Amniotic stem cell (primary cell): ENCODE measurements around the gene FBXW4.

Experiments used
- DNase-seq: peaks from one replicate; lab custom pipeline; 2025; lab: John Stamatoyannopoulos, UW

The FBXW4 gene

GRCh38 chr10:101694674-101695403, at the start of gene FBXW4:
Gene FBXW4 (minus strand): TSS chr10:101695170. CDS start chr10:101695105, 65 bp downstream.
- no peak for DNase-seq

- no peak for DNase-seq
Measured at GRCh38 chr10:101744267-101744666, 49.3 kb upstream of the FBXW4 start.

GRCh38 chr10:101741938-101742337, 47.0 kb upstream of the FBXW4 start:
- DNase-seq, result no peak

GRCh38 chr10:101736666-101737065, 41.7 kb upstream of the FBXW4 start:
- no peak for DNase-seq

DNA sequence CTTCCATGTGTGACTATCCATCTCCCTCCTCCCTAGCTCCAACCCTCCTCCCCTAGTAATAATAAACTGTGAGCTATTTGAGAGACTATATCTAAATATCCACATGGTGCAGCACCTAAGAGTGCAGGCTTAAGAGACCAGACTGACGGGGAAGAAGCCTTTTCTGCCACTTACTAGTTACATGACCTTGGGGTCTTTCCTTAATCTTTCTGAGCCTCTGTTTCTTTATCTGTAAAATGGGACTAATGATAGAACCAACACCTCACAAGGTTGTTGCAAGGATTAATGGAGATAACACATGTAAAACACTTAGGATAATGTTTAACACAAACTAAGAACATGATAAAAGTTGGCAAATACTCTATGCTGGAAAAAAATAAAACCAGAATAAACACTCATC, 37.1 kb upstream of the FBXW4 start:
- DNase-seq, result no peak

DNA sequence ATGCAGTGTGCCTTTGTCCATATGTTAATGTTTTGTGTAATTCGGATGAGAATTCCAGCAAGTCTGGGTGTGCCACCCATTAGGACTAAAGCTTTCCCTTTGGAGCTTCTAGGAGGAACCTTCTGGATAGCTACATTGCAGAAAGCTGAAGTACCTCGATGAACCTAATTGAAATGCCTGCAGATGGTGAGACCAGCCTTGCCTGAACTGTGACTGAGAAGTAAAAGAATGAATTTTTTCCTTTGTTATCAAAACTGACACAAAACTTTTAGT, 31.1 kb upstream of the FBXW4 start:
- DNase-seq, result no peak

DNA sequence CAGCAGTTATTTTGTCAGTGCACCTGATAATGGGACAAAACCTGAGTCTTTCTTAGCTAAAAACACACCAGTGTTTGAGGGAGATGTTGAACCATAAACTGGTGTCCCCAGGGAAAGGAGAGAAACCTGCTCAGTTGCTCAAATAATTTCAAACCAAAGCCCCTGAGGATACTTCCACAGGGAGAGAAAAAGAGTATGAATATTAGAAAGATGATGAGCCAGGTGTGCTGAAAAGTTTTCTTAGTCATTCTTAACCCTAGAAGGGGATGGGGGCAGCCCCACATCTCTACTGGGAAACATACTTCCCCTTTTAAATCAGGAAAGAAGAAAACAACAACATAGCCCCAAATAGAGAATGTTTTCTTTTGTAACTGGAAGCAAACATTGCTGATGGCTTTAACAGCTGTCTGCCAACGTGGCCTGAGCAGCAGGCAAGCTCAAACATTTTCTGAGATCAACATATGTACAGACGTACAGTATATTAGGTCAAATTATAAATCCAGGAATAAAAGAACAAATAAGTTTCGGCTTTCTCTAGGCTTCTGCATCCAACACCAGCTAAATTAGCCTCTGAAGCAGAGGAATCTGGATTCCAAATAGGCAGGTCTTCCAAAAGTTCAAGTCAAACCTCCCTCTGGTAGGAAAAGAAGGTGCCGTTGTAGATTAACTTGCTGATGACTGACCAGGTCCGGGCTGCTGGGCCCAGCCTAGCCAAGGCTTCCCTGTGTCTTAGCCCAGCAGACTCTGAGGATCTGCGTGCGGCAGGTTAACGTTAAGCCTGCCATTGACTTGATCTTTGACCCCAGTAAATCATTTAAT, 30.5 kb upstream of the FBXW4 start:
- no peak for DNase-seq

DNA sequence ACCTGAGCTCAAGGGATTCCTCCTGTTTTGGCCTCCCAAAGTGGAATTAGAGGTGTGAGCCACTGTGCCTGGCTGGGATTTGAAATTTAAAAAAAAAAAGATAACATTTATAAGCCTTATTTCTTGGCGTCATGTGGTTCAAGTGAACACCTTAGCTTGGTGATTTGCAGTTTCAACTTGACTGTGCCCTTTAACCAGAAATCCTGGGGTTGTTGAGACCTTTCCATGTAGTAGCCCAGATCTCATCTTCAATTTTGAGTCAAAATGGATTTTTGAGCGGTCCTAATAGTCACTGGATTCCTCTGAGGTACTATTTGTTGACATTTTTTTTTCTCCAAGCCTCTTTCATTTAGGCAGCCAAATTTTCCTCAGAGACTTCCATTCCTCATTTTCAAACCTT, 29.5 kb upstream of the FBXW4 start:
- DNase-seq, result no peak

DNA sequence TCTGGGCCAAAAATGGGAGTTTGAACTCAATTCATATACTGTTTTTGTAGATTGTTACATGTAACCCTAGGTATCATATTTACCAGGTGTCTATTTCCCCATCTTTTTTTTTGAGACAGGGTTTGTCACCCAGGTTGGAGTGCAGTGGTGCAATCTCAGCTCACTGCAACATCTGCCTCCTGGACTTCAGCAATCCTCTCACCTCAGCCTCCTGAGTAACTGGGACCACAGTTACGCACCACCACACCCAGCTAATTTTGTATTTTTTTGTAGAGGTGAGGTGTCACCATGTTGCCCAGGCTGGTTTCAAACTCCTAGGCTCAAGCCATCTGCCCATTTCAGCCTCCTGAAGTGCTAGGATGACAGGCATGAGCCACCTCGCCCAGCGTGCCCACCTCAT, 28.2 kb upstream of the FBXW4 start:
- no peak for DNase-seq

GRCh38 chr10:101721806-101722205, 26.8 kb upstream of the FBXW4 start:
- no peak for DNase-seq

- DNase-seq, result no peak
Measured at GRCh38 chr10:101720606-101721230, 25.7 kb upstream of the FBXW4 start.

DNA sequence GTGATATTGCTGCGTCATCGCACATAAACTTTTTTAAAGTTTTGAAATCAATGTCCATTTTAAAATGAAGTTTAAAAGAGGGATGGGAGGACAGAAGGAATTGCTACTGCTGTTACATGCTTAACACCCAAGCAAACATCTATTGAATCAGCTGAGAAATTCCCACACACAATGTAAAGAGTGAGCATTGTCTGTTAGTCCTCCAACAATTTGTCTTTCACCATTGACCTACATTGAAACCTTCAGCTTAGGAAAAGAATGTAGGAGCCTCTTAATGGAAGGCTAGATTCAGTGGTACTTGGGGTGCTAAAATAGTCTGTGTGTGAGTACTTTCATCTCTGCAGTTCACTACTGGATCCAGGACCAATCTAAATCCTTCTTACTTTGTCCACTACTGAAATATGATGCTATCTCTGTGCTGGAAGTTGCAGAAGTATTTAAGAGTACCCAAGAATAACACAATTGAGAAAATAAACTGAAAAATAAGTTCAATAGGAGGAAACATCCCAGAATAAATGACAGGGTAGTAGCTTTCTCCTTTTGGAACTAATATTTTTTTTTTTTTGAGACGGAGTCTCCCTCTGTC, 23.8 kb upstream of the FBXW4 start:
- DNase-seq, result no peak

DNA sequence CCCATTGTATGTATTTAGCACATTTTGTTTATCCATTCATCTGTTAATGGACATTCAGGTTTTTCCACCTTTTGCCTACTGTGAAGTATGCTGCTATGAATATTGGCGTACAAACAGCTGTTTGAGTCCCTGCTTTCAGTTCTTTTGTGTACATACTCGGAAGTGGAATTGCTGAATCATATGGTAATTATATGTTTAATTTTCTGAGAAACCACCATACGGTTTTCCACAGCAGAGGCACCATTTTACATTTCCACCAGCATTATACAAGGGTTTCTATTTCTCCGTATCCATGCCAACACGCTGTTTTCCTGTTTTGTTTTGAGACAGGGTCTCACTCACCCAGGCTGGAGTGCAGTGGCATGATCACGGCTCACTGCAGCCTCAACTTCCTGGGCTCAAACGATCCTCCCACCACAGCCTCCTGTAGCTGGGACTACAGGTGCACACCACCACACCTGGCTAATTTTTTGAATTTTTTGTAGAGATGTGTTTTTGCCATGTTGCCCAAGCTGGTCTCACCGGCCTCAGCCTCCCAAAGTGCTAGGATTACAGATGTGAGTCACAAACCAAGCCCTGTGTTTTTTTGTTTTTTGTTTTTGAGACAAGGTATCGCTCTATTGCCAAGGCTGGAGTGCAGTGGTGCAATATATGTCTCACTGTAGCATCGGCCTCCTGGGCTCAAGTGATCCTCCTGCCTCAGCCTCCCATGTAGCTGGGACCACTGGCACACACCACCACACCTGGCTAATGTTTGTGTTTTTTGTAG, 22.1 kb upstream of the FBXW4 start:
- no peak for DNase-seq

GRCh38 chr10:101712997-101713396, 18.0 kb upstream of the FBXW4 start:
- no peak for DNase-seq

DNA sequence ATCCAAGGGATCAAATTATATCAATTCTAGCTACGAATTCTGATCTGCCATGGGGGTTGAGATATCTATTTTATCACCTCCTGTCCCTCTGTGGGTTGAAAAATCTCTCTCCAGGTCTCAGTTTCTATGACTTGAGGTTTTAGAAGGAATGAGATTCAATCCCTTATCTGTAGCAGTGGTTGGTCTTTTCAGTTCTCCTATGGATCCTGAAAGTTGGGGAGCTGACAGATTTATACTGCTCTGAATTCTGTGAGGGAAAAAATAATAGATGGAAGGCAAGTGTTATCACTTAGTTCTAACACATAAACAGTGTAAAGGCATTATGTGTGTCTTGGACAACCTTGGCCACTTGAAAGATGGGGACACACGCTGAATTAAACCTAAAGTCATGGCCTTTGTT, 15.8 kb upstream of the FBXW4 start:
- no peak for DNase-seq

- no peak for DNase-seq
Measured at GRCh38 chr10:101710059-101710695, 15.2 kb upstream of the FBXW4 start.

- DNase-seq, result no peak
Measured at GRCh38 chr10:101709359-101710058, 14.5 kb upstream of the FBXW4 start.

GRCh38 chr10:101708870-101709269, 13.9 kb upstream of the FBXW4 start:
- DNase-seq, result no peak

- no peak for DNase-seq
Measured at GRCh38 chr10:101708073-101708472, 13.1 kb upstream of the FBXW4 start.

DNA sequence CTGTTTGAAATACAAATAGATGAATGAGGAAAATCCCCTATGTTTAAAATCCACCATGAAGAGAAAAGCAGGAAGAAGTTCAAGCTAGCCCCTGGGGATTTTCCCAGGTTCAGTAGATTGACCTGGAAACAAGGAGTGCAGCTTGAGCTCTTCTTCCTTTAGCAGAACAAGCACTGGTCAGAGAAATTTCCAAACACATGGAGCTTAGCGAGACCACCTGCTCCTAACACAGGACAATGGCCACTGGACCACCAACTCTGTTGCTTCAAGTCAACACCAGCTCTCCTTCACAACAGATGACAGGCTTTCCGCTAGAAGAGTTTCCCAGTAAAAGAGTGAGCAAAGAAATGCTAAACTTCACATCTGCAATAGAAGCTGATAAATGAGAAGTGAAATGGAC, 9.4 kb upstream of the FBXW4 start:
- DNase-seq, result no peak

DNA sequence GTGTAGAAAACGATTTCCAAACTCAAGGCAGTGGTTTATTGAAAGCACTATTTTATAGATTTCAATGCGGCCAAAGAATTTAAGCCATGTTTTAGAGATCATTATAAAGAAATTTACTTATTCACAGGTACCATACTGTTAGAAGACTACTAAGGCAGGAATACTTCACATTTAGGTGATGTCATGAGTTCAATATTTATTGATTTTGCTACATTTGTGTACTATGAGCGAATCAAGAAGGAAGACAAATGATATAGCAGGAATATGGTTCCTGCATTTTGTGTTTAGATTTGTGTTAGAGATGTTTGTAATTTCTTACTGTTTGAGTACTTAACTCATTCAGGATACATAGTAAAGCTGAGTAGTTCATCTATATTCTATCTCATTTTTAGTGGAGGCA, 1.7 kb upstream of the FBXW4 start:
- DNase-seq, result no peak
